ENCODE measurements around the gene SNN.

The SNN gene

DNA sequence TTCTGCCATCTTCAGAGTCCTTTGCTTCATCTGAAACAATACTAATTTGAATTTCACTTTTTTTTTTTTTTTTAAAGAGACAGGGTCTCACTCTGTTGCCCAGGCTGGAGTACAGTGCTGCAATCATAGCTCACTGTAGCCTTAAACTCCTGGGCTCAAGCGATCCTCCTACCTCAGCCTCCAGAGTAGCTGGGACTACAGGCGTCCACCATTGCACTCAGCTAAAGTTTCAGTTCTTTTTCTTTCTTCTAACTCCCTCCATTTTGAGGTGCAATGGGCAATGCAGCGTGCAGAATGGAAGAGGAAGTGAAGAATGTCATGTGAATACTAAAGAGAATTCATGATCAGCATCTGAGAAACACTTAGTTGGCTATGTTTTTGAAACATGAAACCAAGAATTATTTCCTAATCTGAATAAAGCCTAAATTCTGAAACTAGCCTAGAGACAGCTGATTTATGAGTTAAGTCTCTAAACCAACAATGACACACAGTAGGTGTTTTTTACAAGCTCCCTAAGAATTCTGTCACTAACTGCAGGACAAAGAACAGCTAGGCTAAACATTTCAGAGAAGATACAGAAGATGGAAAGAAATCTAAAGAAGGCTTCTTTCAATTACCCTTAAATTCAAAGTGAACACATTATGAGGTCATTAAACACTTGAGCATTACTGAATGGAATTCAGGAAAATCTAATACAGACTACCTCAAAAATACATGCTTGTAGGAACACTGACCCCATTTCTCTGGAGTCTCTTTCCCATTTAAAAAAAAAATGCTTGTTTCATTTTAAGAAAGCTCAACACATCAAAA is 21.0 kb downstream of the SNN start:
- Histone ChIP-seq H3K4ac (ENCODE audit: low read depth, low read length) (no peak overlapping the region), H3K79me2 (ENCODE audit: control insufficient read depth, insufficient read depth, low read length, poor library complexity) (no peaks in the 10 kb centered on the region), H3K4me3 (ENCODE audit: low read depth, low read length) (no peak overlapping the region), H2AFZ (ENCODE audit: insufficient read depth, low read length, poor library complexity) (no peak overlapping the region), H2BK120ac (ENCODE audit: insufficient read depth, low read length, poor library complexity) (no peak overlapping the region), H4K12ac (ENCODE audit: low read depth, low read length) (no peak overlapping the region), H3K4me1 (ENCODE audit: control insufficient read depth in 1 of 2, insufficient read depth in 2 of 2, low read length in 2 of 2) (no peaks in the 10 kb centered on the region), H3K4me2 (ENCODE audit: low read length) (no peak overlapping the region), H3K27ac (ENCODE audit: low read depth, low read length) (no peak overlapping the region), H3K23ac (ENCODE audit: low read length) (no peak overlapping the region), H3K27me3 (ENCODE audit: insufficient read depth, low read length) (no peaks in the 10 kb centered on the region), H3K9ac (ENCODE audit: low read length) (no peak overlapping the region), H4K8ac (ENCODE audit: low read depth, low read length) (no peak overlapping the region), H3K79me1 (ENCODE audit: low read length) (no peaks in the 10 kb centered on the region), H4K91ac (ENCODE audit: low read depth, low read length) (no peak overlapping the region), H2BK12ac (ENCODE audit: low read length) (no peak overlapping the region), H3K36me3 (ENCODE audit: control insufficient read depth in 1 of 2, insufficient read depth in 2 of 2, low read length in 2 of 2) (peaks cover 26 to 38% of the 10 kb centered on the region in 2 experiments), H3K18ac (ENCODE audit: low read length) (no peak overlapping the region), H3K14ac (ENCODE audit: low read length) (no peak overlapping the region), H2AK5ac (ENCODE audit: low read length) (no peak overlapping the region), H3K9me3 (ENCODE audit: insufficient read depth, low read depth, low read length) (no peaks in the 10 kb centered on the region), H2BK5ac (ENCODE audit: low read depth, low read length, poor library complexity) (no peak overlapping the region)
- no CpG with 5 or more reads among the region's 3 CpGs for WGBS (ENCODE audit: extremely low coverage, insufficient coverage, insufficient read length)
- no peak for DNase-seq

DNA sequence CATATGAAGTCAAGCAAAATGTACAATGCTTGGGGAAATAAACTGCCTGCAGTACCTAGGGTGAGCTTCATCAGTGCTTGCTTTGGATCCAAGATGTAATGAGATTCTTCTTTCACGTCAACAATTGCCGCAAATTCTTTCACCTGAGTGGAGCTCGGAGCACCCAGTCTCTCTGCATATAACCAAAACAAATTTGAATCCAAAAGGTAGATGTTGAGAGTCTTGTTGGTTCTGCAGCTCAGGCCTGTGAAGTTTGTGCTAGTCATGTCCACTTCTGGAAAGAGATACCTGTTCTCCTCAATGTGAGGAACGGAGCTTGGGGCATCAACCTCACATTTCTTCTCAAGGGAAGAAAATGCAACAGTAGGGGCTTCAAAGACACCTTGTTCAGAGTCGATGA is 23.0 kb downstream of the SNN start:
- no peak overlapping the region for H2AFZ ChIP-seq (ENCODE audit: insufficient read depth, low read length, poor library complexity)
- H3K9me3 ChIP-seq (ENCODE audit: insufficient read depth, low read depth, low read length), result no peaks in the 10 kb centered on the region
- H3K79me1 ChIP-seq (ENCODE audit: low read length), result no peaks in the 10 kb centered on the region
- H3K18ac ChIP-seq (ENCODE audit: low read length), result no peak overlapping the region
- H3K27ac ChIP-seq (ENCODE audit: low read depth, low read length), result no peak overlapping the region
- no peak overlapping the region for H2BK12ac ChIP-seq (ENCODE audit: low read length)
- H3K4me1 ChIP-seq (ENCODE audit: control insufficient read depth in 1 of 2, insufficient read depth in 2 of 2, low read length in 2 of 2), result no peaks in the 10 kb centered on the region
- no peak overlapping the region for H3K4me2 ChIP-seq (ENCODE audit: low read length)
- no peak overlapping the region for H2BK120ac ChIP-seq (ENCODE audit: insufficient read depth, low read length, poor library complexity)
- no peak overlapping the region for H3K9ac ChIP-seq (ENCODE audit: low read length)
- no peak for DNase-seq
- H4K12ac ChIP-seq (ENCODE audit: low read depth, low read length), result no peak overlapping the region
- H3K4me3 ChIP-seq (ENCODE audit: low read depth, low read length), result no peak overlapping the region
- H2AK5ac ChIP-seq (ENCODE audit: low read length), result no peak overlapping the region
- no peak overlapping the region for H3K4ac ChIP-seq (ENCODE audit: low read depth, low read length)
- H3K27me3 ChIP-seq (ENCODE audit: insufficient read depth, low read length), result no peaks in the 10 kb centered on the region
- H4K91ac ChIP-seq (ENCODE audit: low read depth, low read length), result no peak overlapping the region
- H3K79me2 ChIP-seq (ENCODE audit: control insufficient read depth, insufficient read depth, low read length, poor library complexity), result no peaks in the 10 kb centered on the region
- no peak overlapping the region for H4K8ac ChIP-seq (ENCODE audit: low read depth, low read length)
- no peak overlapping the region for H3K14ac ChIP-seq (ENCODE audit: low read length)
- H3K23ac ChIP-seq (ENCODE audit: low read length), result no peak overlapping the region
- no CpG with 5 or more reads among the region's 5 CpGs for WGBS (ENCODE audit: extremely low coverage, insufficient coverage, insufficient read length)
- no peak overlapping the region for H2BK5ac ChIP-seq (ENCODE audit: low read depth, low read length, poor library complexity)
- peaks cover 27 to 42% of the 10 kb centered on the region in 2 experiments for H3K36me3 ChIP-seq (ENCODE audit: control insufficient read depth in 1 of 2, insufficient read depth in 2 of 2, low read length in 2 of 2)

- Histone ChIP-seq H2BK120ac (ENCODE audit: insufficient read depth, low read length, poor library complexity) (no peak overlapping the region), H3K36me3 (ENCODE audit: control insufficient read depth in 1 of 2, insufficient read depth in 2 of 2, low read length in 2 of 2) (peaks cover 32 to 47% of the 10 kb centered on the region in 2 experiments), H3K79me1 (ENCODE audit: low read length) (no peaks in the 10 kb centered on the region), H4K91ac (ENCODE audit: low read depth, low read length) (no peak overlapping the region), H3K27ac (ENCODE audit: low read depth, low read length) (no peak overlapping the region), H3K14ac (ENCODE audit: low read length) (no peak overlapping the region), H3K18ac (ENCODE audit: low read length) (no peak overlapping the region), H2AK5ac (ENCODE audit: low read length) (no peak overlapping the region), H2BK12ac (ENCODE audit: low read length) (no peak overlapping the region), H3K9me3 (ENCODE audit: insufficient read depth, low read depth, low read length) (no peaks in the 10 kb centered on the region), H3K4ac (ENCODE audit: low read depth, low read length) (no peak overlapping the region), H4K8ac (ENCODE audit: low read depth, low read length) (no peak overlapping the region), H3K9ac (ENCODE audit: low read length) (no peak overlapping the region), H3K27me3 (ENCODE audit: insufficient read depth, low read length) (no peaks in the 10 kb centered on the region), H3K4me1 (ENCODE audit: control insufficient read depth in 1 of 2, insufficient read depth in 2 of 2, low read length in 2 of 2) (no peaks in the 10 kb centered on the region), H2BK5ac (ENCODE audit: low read depth, low read length, poor library complexity) (no peak overlapping the region), H4K12ac (ENCODE audit: low read depth, low read length) (no peak overlapping the region), H2AFZ (ENCODE audit: insufficient read depth, low read length, poor library complexity) (no peak overlapping the region), H3K79me2 (ENCODE audit: control insufficient read depth, insufficient read depth, low read length, poor library complexity) (no peaks in the 10 kb centered on the region), H3K4me2 (ENCODE audit: low read length) (no peak overlapping the region), H3K23ac (ENCODE audit: low read length) (no peak overlapping the region), H3K4me3 (ENCODE audit: low read depth, low read length) (no peak overlapping the region)
- DNase-seq, result no peak
- WGBS (ENCODE audit: extremely low coverage, insufficient coverage, insufficient read length), result no CpG with 5 or more reads among the region's 15 CpGs
Observed at GRCh38 chr16:11691771-11692170, 23.5 kb downstream of the SNN start.

- Histone ChIP-seq H3K4me1 (ENCODE audit: control insufficient read depth in 1 of 2, insufficient read depth in 2 of 2, low read length in 2 of 2) (no peaks in the 10 kb centered on the region), H2AFZ (ENCODE audit: insufficient read depth, low read length, poor library complexity) (no peak overlapping the region), H4K8ac (ENCODE audit: low read depth, low read length) (no peak overlapping the region), H2BK12ac (ENCODE audit: low read length) (no peak overlapping the region), H3K4me2 (ENCODE audit: low read length) (no peak overlapping the region), H4K91ac (ENCODE audit: low read depth, low read length) (no peak overlapping the region), H3K27ac (ENCODE audit: low read depth, low read length) (no peak overlapping the region), H3K79me2 (ENCODE audit: control insufficient read depth, insufficient read depth, low read length, poor library complexity) (no peaks in the 10 kb centered on the region), H3K23ac (ENCODE audit: low read length) (no peak overlapping the region), H2AK5ac (ENCODE audit: low read length) (no peak overlapping the region), H4K12ac (ENCODE audit: low read depth, low read length) (no peak overlapping the region), H3K14ac (ENCODE audit: low read length) (no peak overlapping the region), H3K9ac (ENCODE audit: low read length) (no peak overlapping the region), H3K79me1 (ENCODE audit: low read length) (no peaks in the 10 kb centered on the region), H2BK5ac (ENCODE audit: low read depth, low read length, poor library complexity) (no peak overlapping the region), H3K27me3 (ENCODE audit: insufficient read depth, low read length) (no peaks in the 10 kb centered on the region), H3K36me3 (ENCODE audit: control insufficient read depth in 1 of 2, insufficient read depth in 2 of 2, low read length in 2 of 2) (peaks cover 34 to 49% of the 10 kb centered on the region in 2 experiments), H3K9me3 (ENCODE audit: insufficient read depth, low read depth, low read length) (no peaks in the 10 kb centered on the region), H3K4ac (ENCODE audit: low read depth, low read length) (no peak overlapping the region), H3K18ac (ENCODE audit: low read length) (no peak overlapping the region), H2BK120ac (ENCODE audit: insufficient read depth, low read length, poor library complexity) (no peak overlapping the region), H3K4me3 (ENCODE audit: low read depth, low read length) (no peak overlapping the region)
- no peak for DNase-seq
- no CpG with 5 or more reads among the region's 8 CpGs for WGBS (ENCODE audit: extremely low coverage, insufficient coverage, insufficient read length)
Observed at GRCh38 chr16:11692171-11692570, 23.9 kb downstream of the SNN start.

Measured in trophoblast cell (in vitro differentiated cells and primary cell).